DND-41 (cell line): Measurements from ENCODE around the gene NR6A1.

Experiments
- ATAC-seq: fragments of 200-7000 bp; cut with Tn5 transposase; 3 replicates; pipeline ENCODE4 v1.9.1; 2021; ENCODE audit warnings: low read depth; ENCODE audit not compliant: insufficient read depth
- DNase-seq: peaks from one replicate; pipeline ENCODE4 v3.0.0-alpha.2; 2020
- H2AFZ ChIP-seq: 2 replicates; pipeline ENCODE4 v1.6.0; 2012; ENCODE audit warnings: low read depth, low read length
- H3K27ac ChIP-seq: 2 replicates; pipeline ENCODE4 v1.5.1; 2012; ENCODE audit warnings: low read length, inconsistent platforms
- H3K27me3 ChIP-seq: fragments of 200-600 bp; sonication (generic); 2 replicates; pipeline ENCODE4 v1.6.0; 2012; ENCODE audit warnings: low read length, mild to moderate bottlenecking, inconsistent platforms; ENCODE audit not compliant: insufficient read depth, poor library complexity
- H3K36me3 ChIP-seq: 2 replicates; pipeline ENCODE4 v1.5.1; 2012; ENCODE audit warnings: low read length, inconsistent platforms; ENCODE audit not compliant: insufficient read depth
- H3K4me1 ChIP-seq: 2 replicates; pipeline ENCODE4 v1.5.1; 2012; ENCODE audit warnings: mild to moderate bottlenecking, low read length; ENCODE audit not compliant: insufficient read depth
- H3K4me2 ChIP-seq: 2 replicates; pipeline ENCODE4 v1.6.0; 2012; ENCODE audit warnings: mild to moderate bottlenecking, moderate library complexity, low read length, inconsistent platforms; ENCODE audit not compliant: insufficient read depth
- H3K4me3 ChIP-seq, 2 experiments: fragments of 200-600 bp in 1 of 2; shearing (Covaris generic) in 1 of 2; 2 replicates each; pipeline ENCODE4 v1.5.1; 2012 to 2016; ENCODE audit warnings: inconsistent platforms in 2 of 2, low read length in 2 of 2, mild to moderate bottlenecking in 2 of 2, low read depth in 1 of 2, moderate library complexity in 1 of 2
- H3K79me2 ChIP-seq: 2 replicates; pipeline ENCODE4 v1.6.0; 2012; ENCODE audit warnings: low read length, inconsistent platforms; ENCODE audit not compliant: insufficient read depth
- H3K9ac ChIP-seq: 2 replicates; pipeline ENCODE4 v1.6.0; 2012; ENCODE audit warnings: low read depth, mild to moderate bottlenecking, inconsistent platforms, low read length, moderate library complexity
- H3K9me3 ChIP-seq: 2 replicates; pipeline ENCODE4 v1.5.1; 2012; ENCODE audit warnings: low read length, moderate library complexity, mild to moderate bottlenecking, inconsistent platforms; ENCODE audit not compliant: insufficient read depth, severe bottlenecking
- H4K20me1 ChIP-seq: 2 replicates; pipeline ENCODE4 v1.6.0; 2012; ENCODE audit warnings: low read length; ENCODE audit not compliant: insufficient read depth
- CTCF ChIP-seq: IDR thresholded peaks from 2 replicates; pipeline ENCODE4 v1.5.1; 2012; ENCODE audit warnings: borderline replicate concordance, low read length, moderate library complexity, mild to moderate bottlenecking; ENCODE audit not compliant: poor library complexity, severe bottlenecking; ENCODE audit errors: extremely low read depth
- EZH2 ChIP-seq: IDR thresholded peaks from 3 replicates; pipeline ENCODE4 v1.6.1; 2012; ENCODE audit warnings: borderline replicate concordance, low read depth, mild to moderate bottlenecking, moderate library complexity, low read length, inconsistent platforms; ENCODE audit not compliant: severe bottlenecking

Gene NR6A1

GRCh38 chr9:124555043-124555442 is 216.1 kb downstream of the NR6A1 start:
- Histone ChIP-seq H3K4me1 (no peaks in the 10 kb centered on the region), H3K27ac (no peak overlapping the region), H3K36me3 (no peaks in the 10 kb centered on the region), H4K20me1 (no peaks in the 10 kb centered on the region), H2AFZ (no peak overlapping the region), H3K27me3 (no peaks in the 10 kb centered on the region), H3K4me2 (no peak overlapping the region), H3K4me3 (no peak overlapping the region), H3K9me3 (no peaks in the 10 kb centered on the region), H3K9ac (no peak overlapping the region), H3K79me2 (no peaks in the 10 kb centered on the region)
- ATAC-seq (no peak), DNase-seq (no peak)
- TF ChIP-seq CTCF (no peak), EZH2 (no peak)

GRCh38 chr9:124553738-124554137 is 217.4 kb downstream of the NR6A1 start:
- H3K79me2 ChIP-seq: no peaks in the 10 kb centered on the region
- no peak for ATAC-seq
- TF ChIP-seq EZH2 (no peak), CTCF (no peak)
- no peak for DNase-seq
- H3K4me1 ChIP-seq: peaks cover 3% of the 10 kb centered on the region; the same call in 1 of the 2 replicates
- H2AFZ ChIP-seq: no peak overlapping the region
- no peak overlapping the region for H3K9ac ChIP-seq
- no peaks in the 10 kb centered on the region for H3K9me3 ChIP-seq
- H3K27ac ChIP-seq: no peak overlapping the region
- no peaks in the 10 kb centered on the region for H3K27me3 ChIP-seq
- no peak overlapping the region for H3K4me2 ChIP-seq
- H3K4me3 ChIP-seq: no peak overlapping the region
- no peaks in the 10 kb centered on the region for H3K36me3 ChIP-seq
- H4K20me1 ChIP-seq: no peaks in the 10 kb centered on the region

GRCh38 chr9:124552273-124552605 is 218.9 kb downstream of the NR6A1 start:
- no peak overlapping the region for H3K4me2 ChIP-seq

More at GRCh38 chr9:124552273-124552605, 218.9 kb downstream of the NR6A1 start:
- Histone ChIP-seq H3K27ac (no peak overlapping the region), H3K4me1 (peaks cover 6% of the 10 kb centered on the region; the same call in 1 of the 2 replicates), H3K9ac (no peak overlapping the region), H3K79me2 (no peaks in the 10 kb centered on the region), H3K36me3 (no peaks in the 10 kb centered on the region), H3K4me3 (no peak overlapping the region), H2AFZ (no peak overlapping the region), H3K9me3 (no peaks in the 10 kb centered on the region), H4K20me1 (no peaks in the 10 kb centered on the region), H3K27me3 (no peaks in the 10 kb centered on the region)
- no peak for ATAC-seq
- TF ChIP-seq CTCF (no peak), EZH2 (no peak)
- no peak for DNase-seq
